ENCODE data around the gene ZNF614. TPM values are rescaled to one million over a fixed set of nuclear protein-coding genes. Genes with fewer than 3 reads are reported as not detected.

ZNF614 gene
- total RNA-seq, 1 donor from 2014 or later: 9.0 TPM

DNA sequence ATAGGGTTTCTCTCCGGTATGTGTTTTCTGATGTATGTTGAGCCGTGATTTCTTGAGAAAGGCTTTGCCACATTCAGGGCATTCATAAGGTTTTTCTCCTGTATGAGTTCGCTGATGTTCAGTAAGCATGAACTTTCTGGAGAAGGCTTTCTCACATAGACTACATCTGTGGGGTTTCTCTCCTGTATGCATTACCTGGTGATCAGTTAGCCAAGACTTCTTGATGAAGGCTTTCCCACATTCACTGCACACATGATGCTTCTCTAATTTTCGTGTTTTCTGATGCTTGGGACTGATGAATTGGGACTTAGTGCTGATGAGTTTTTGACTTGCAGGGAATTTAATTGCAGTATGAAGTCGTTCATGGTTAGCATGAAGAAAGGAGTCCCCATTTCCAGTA is 62.6 kb downstream of the ZNF614 start:
- TF ChIP-seq, protein P1, sequence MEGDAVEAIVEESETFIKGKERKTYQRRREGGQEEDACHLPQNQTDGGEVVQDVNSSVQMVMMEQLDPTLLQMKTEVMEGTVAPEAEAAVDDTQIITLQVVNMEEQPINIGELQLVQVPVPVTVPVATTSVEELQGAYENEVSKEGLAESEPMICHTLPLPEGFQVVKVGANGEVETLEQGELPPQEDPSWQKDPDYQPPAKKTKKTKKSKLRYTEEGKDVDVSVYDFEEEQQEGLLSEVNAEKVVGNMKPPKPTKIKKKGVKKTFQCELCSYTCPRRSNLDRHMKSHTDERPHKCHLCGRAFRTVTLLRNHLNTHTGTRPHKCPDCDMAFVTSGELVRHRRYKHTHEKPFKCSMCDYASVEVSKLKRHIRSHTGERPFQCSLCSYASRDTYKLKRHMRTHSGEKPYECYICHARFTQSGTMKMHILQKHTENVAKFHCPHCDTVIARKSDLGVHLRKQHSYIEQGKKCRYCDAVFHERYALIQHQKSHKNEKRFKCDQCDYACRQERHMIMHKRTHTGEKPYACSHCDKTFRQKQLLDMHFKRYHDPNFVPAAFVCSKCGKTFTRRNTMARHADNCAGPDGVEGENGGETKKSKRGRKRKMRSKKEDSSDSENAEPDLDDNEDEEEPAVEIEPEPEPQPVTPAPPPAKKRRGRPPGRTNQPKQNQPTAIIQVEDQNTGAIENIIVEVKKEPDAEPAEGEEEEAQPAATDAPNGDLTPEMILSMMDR (IDR thresholded peaks at IDR 0.05; ENCODE audit: insufficient read depth, low read length, severe bottlenecking): no peak
- Histone ChIP-seq H3K36me3 (ENCODE audit: control insufficient read depth, insufficient read depth, low read length) (peaks cover 16% of the 10 kb centered on the region), H3K4me3 (ENCODE audit: low read depth, low read length) (no peak overlapping the region), H3K27me3 (ENCODE audit: control insufficient read depth, insufficient read depth, low read length) (no peaks in the 10 kb centered on the region)
- FAIRE-seq (no peak), DNase-seq (ENCODE audit: low read depth) (no peak)

Other genes with a start within 250 kb of the ZNF614 start
- gene FPR3, start 233.2 kb downstream of the ZNF614 start, total RNA-seq: not detected in 2 replicates
- gene ZNF577, start 140.4 kb downstream of the ZNF614 start, total RNA-seq: 5.5 and 6.8 TPM in 2 replicates
- 8.4 and 13.4 TPM in 2 replicates for gene ZNF649, start 123.4 kb downstream of the ZNF614 start, total RNA-seq
- 6.8 and 8.3 TPM in 2 replicates for gene ZNF613, start 100.9 kb downstream of the ZNF614 start, total RNA-seq
- 11.6 TPM in 2 replicates for gene ZNF350, start 41.5 kb downstream of the ZNF614 start, total RNA-seq
- 9.0 and 12.4 TPM in 2 replicates for gene ZNF615, start 20.2 kb downstream of the ZNF614 start, total RNA-seq
- gene ZNF432, start 20.5 kb upstream of the ZNF614 start, total RNA-seq: 8.2 and 17.2 TPM in 2 replicates
- gene ZNF841, start 67.4 kb upstream of the ZNF614 start, total RNA-seq: 35.3 and 57.4 TPM in 2 replicates
- 10.0 and 12.4 TPM in 2 replicates for gene ZNF616, start 111.6 kb upstream of the ZNF614 start, total RNA-seq
- gene ZNF836, start 143.2 kb upstream of the ZNF614 start, total RNA-seq: 6.1 and 6.3 TPM in 2 replicates
- 67.4 and 92.7 TPM in 2 replicates for gene PPP2R1A, start 161.7 kb upstream of the ZNF614 start, total RNA-seq
- gene ZNF766, start 241.2 kb upstream of the ZNF614 start, total RNA-seq: 13.2 and 14.6 TPM in 2 replicates

All from bronchial epithelial cell (primary cell).